Breast epithelium (tissue), 4 donors: ENCODE measurements around the gene EPB41L2. TPM values are rescaled to one million over a fixed set of nuclear protein-coding genes. Genes with fewer than 3 reads are reported as not detected.

Source experiments
- DNase-seq, 2 donors: peaks; one replicate each; pipeline ENCODE4 v3.0.0-alpha.2; 2019; ENCODE audit warnings: low spot score in 2 of 2
- H3K27ac ChIP-seq, 2 donors: fragments of 200-600 bp; sonication (generic) in 1 of 2; one replicate each; pipeline ENCODE4 v1.5.1; 2016 to 2019; ENCODE audit warnings: mild to moderate bottlenecking in 1 of 2
- H3K27me3 ChIP-seq, 2 donors: fragments of 200-600 bp; sonication (generic) in 1 of 2; one replicate each; pipeline versions ENCODE4 v1.5.1 to v1.6.0; 2017 to 2019; ENCODE audit warnings: control low read depth in 1 of 2, mild to moderate bottlenecking in 1 of 2
- H3K36me3 ChIP-seq: fragments of 200-600 bp; one replicate; pipeline ENCODE4 v1.5.1; 2019
- H3K4me1 ChIP-seq, 2 donors: fragments of 200-600 bp; sonication (generic); one replicate each; pipeline ENCODE4 v1.5.1; 2016 to 2019; ENCODE audit warnings: control low read depth in 1 of 2
- H3K4me3 ChIP-seq, 3 donors: fragments of 200-600 bp; sonication (generic); 1 replicate in 2 of 3; 2 replicates in 1 of 3; pipeline ENCODE4 v1.5.1; 2016 to 2019; ENCODE audit warnings: mild to moderate bottlenecking in 3 of 3, moderate library complexity in 2 of 3
- H3K9me3 ChIP-seq, 2 donors: fragments of 200-600 bp; sonication (generic) in 1 of 2; one replicate each; pipeline ENCODE4 v1.5.1; 2016 to 2019; ENCODE audit warnings: control low read depth in 1 of 2
- CTCF ChIP-seq, 3 donors: fragments of 450-650 bp; IDR thresholded peaks; one replicate each; pipeline ENCODE4 v1.5.1; 2016 to 2017; ENCODE audit warnings: antibody characterized with exemption in 3 of 3, mild to moderate bottlenecking in 3 of 3, moderate library complexity in 3 of 3
- POLR2A ChIP-seq: fragments of 450-650 bp; IDR thresholded peaks from one replicate; pipeline ENCODE4 v1.6.1; 2016; ENCODE audit warnings: antibody characterized with exemption, mild to moderate bottlenecking, moderate library complexity
- POLR2AphosphoS5 ChIP-seq, 3 donors: sonication (generic); formaldehyde crosslinking; IDR thresholded peaks; one replicate each; pipeline ENCODE4 v1.6.1; 2017; ENCODE audit warnings: antibody characterized with exemption in 3 of 3
- intact Hi-C: fragments of 100-400 bp; cut with DNase I; formaldehyde crosslinking; loops from one replicate; pipeline ENCODE4 v1.15.1; 2023; ENCODE audit warnings: low total_unique reads
- total RNA-seq, 3 donors: library from RNA; depleted of rRNA; stranded (reverse); fragments of >200 nt; gene quantifications; one replicate each; pipeline ENCODE4 v1.1.0, GENCODE V29; 2016

The EPB41L2 gene
- total RNA-seq, 3 donors from 2014 or later = 72.7 to 110 (median 101) TPM

GRCh38 chr6:131058236-131058635 is 4.8 kb downstream of the EPB41L2 start:
- Histone ChIP-seq H3K36me3 (no peaks in the 10 kb centered on the region), H3K4me1 (no peaks in the 10 kb centered on the region), H3K27ac (no peak overlapping the region), H3K4me3 (no peak overlapping the region), H3K27me3 (no peaks in the 10 kb centered on the region), H3K9me3 (peaks cover 24 to 35% of the 10 kb centered on the region in 2 donors)
- DNase-seq = no peak
- intact Hi-C loops = no loop called here
- TF ChIP-seq CTCF (IDR thresholded peaks at IDR 0.05) (no peak), POLR2AphosphoS5 (IDR thresholded peaks at IDR 0.05) (no peak), POLR2A (no peak)

- H3K36me3 ChIP-seq = no peaks in the 10 kb centered on the region
- intact Hi-C loops = no loop called here
Measured at GRCh38 chr6:131054392-131055250, 8.4 kb downstream of the EPB41L2 start.

GRCh38 chr6:131053546-131054240 is 9.4 kb downstream of the EPB41L2 start:
- Histone ChIP-seq H3K27ac (no peak overlapping the region), H3K27me3 (no peaks in the 10 kb centered on the region), H3K36me3 (no peaks in the 10 kb centered on the region), H3K4me3 (no peak overlapping the region), H3K9me3 (peaks cover 25 to 35% of the 10 kb centered on the region in 2 donors), H3K4me1 (no peaks in the 10 kb centered on the region)
- DNase-seq = no peak
- no peak for TF ChIP-seq POLR2A
- intact Hi-C loops = no loop called here

More at GRCh38 chr6:131054392-131055250, 8.4 kb downstream of the EPB41L2 start:
- no peak for TF ChIP-seq CTCF (IDR thresholded peaks at IDR 0.05)
- TF ChIP-seq POLR2AphosphoS5 (IDR thresholded peaks at IDR 0.05) = no peak
- no peak for TF ChIP-seq POLR2A
- no peak for DNase-seq
- H3K27ac ChIP-seq = no peak overlapping the region
- no peaks in the 10 kb centered on the region for H3K4me1 ChIP-seq
- H3K4me3 ChIP-seq = no peak overlapping the region
- H3K27me3 ChIP-seq = no peaks in the 10 kb centered on the region
- peaks cover 25 to 35% of the 10 kb centered on the region in 2 donors for H3K9me3 ChIP-seq

- DNase-seq = no peak
- Histone ChIP-seq H3K27me3 (no peaks in the 10 kb centered on the region), H3K4me3 (no peak overlapping the region), H3K27ac (no peak overlapping the region), H3K9me3 (peaks cover 25 to 35% of the 10 kb centered on the region in 2 donors), H3K4me1 (no peaks in the 10 kb centered on the region), H3K36me3 (no peaks in the 10 kb centered on the region)
- TF ChIP-seq POLR2A = no peak
- no peak for TF ChIP-seq POLR2AphosphoS5 (IDR thresholded peaks at IDR 0.05)
- TF ChIP-seq CTCF (IDR thresholded peaks at IDR 0.05) = no peak
- intact Hi-C loops = no loop called here
Measured at GRCh38 chr6:131052181-131052580, 10.9 kb downstream of the EPB41L2 start.

- no peak for DNase-seq
- Histone ChIP-seq H3K27me3 (no peaks in the 10 kb centered on the region), H3K27ac (no peak overlapping the region), H3K9me3 (peaks cover 25 to 31% of the 10 kb centered on the region in 2 donors), H3K4me3 (no peak overlapping the region), H3K36me3 (no peaks in the 10 kb centered on the region), H3K4me1 (no peaks in the 10 kb centered on the region)
- TF ChIP-seq POLR2A (no peak), CTCF (IDR thresholded peaks at IDR 0.05) (no peak), POLR2AphosphoS5 (IDR thresholded peaks at IDR 0.05) (no peak)
- intact Hi-C loops = no loop called here
Measured at GRCh38 chr6:131051341-131051740, 11.7 kb downstream of the EPB41L2 start.
